ENCODE results near the gene GIT1.

Gene GIT1

GRCh38 chr17:29614349-29615047 is 25.1 kb upstream of the GIT1 start:
- FAIRE-seq (no peak), DNase-seq (ENCODE audit: insufficient read length) (no peak)
- TF ChIP-seq POLR2A (IDR thresholded peaks at IDR 0.05; ENCODE audit: low read depth, low read length) (no peak), TAF1 (IDR thresholded peaks at IDR 0.05; ENCODE audit: borderline replicate concordance, low read depth, low read length) (no peak), POLR2AphosphoS5 (IDR thresholded peaks at IDR 0.05; ENCODE audit: low read depth, low read length) (no peak)

DNA sequence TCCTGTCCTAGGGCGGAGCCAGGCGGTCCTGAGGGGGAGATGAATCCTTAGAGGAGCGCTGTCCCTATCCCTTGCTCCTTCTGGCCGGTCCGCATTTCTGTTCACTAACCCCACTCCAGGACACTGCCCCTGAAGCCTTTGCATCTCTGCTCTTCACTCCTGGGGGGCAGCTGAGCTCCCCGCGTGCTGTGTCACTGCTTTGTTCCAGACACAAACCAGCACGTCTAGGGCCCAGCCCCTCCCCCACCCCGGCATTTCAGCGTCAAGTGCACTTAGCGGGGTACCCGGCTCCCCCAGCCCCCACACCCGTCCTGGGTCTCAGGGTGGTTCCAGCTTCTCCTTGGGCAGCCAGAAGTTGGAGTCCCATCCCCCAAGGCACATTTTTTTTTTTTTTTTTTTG is 24.4 kb upstream of the GIT1 start:
- DNase-seq (ENCODE audit: insufficient read length) (no peak), FAIRE-seq (no peak)

DNA sequence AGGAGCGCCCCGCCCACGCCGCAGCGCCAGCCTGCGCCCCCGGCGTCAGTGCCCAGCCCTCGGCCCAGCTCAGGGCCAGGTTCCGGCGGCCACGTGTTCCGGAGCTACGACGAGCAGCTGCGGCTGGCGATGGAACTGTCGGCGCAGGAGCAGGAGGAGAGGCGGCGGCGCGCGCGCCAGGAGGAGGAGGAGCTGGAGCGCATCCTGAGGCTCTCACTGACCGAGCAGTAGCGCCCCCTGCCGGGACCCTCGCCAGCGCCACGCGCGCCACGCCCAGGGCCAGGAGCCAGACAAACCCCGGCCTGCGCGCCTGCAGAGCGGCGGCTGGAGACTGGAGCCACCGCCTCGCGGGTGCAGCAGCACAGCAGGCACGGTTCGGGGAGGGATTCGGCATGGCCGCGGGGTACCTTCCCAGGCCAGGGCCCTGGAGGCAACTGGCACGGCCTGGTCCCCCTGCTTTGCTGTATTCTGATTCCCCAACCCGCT is 23.9 kb upstream of the GIT1 start:
- DNase-seq (ENCODE audit: insufficient read length), result peak; percentile 72
- no peak for TF ChIP-seq TAF1 (IDR thresholded peaks at IDR 0.05; ENCODE audit: borderline replicate concordance, low read depth, low read length)
- TF ChIP-seq POLR2AphosphoS5 (IDR thresholded peaks at IDR 0.05; ENCODE audit: low read depth, low read length), result no peak
- no peak for TF ChIP-seq POLR2A (IDR thresholded peaks at IDR 0.05; ENCODE audit: low read depth, low read length)
- FAIRE-seq, result peak; percentile 90

More for the DNA sequence above, 24.4 kb upstream of the GIT1 start:
- no peak for TF ChIP-seq TAF1 (IDR thresholded peaks at IDR 0.05; ENCODE audit: borderline replicate concordance, low read depth, low read length)
- TF ChIP-seq POLR2A (IDR thresholded peaks at IDR 0.05; ENCODE audit: low read depth, low read length), result no peak
- no peak for TF ChIP-seq POLR2AphosphoS5 (IDR thresholded peaks at IDR 0.05; ENCODE audit: low read depth, low read length)

GRCh38 chr17:29612404-29613280 is 23.2 kb upstream of the GIT1 start:
- no peak for FAIRE-seq
- TF ChIP-seq POLR2AphosphoS5 (IDR thresholded peaks at IDR 0.05; ENCODE audit: low read depth, low read length) (no peak), TAF1 (IDR thresholded peaks at IDR 0.05; ENCODE audit: borderline replicate concordance, low read depth, low read length) (no peak), POLR2A (IDR thresholded peaks at IDR 0.05; ENCODE audit: low read depth, low read length) (no peak)
- no peak for DNase-seq (ENCODE audit: insufficient read length)

GRCh38 chr17:29612094-29612403 is 22.6 kb upstream of the GIT1 start:
- no peak for FAIRE-seq
- no peak for DNase-seq (ENCODE audit: insufficient read length)
- TF ChIP-seq TAF1 (IDR thresholded peaks at IDR 0.05; ENCODE audit: borderline replicate concordance, low read depth, low read length) (no peak), POLR2A (IDR thresholded peaks at IDR 0.05; ENCODE audit: low read depth, low read length) (no peak), POLR2AphosphoS5 (IDR thresholded peaks at IDR 0.05; ENCODE audit: low read depth, low read length) (no peak)

GRCh38 chr17:29611351-29612093 is 22.1 kb upstream of the GIT1 start:
- DNase-seq (ENCODE audit: insufficient read length) (no peak), FAIRE-seq (no peak)
- TF ChIP-seq POLR2AphosphoS5 (IDR thresholded peaks at IDR 0.05; ENCODE audit: low read depth, low read length), result no peak
- no peak for TF ChIP-seq POLR2A (IDR thresholded peaks at IDR 0.05; ENCODE audit: low read depth, low read length)
- TF ChIP-seq TAF1 (IDR thresholded peaks at IDR 0.05; ENCODE audit: borderline replicate concordance, low read depth, low read length), result no peak

DNA sequence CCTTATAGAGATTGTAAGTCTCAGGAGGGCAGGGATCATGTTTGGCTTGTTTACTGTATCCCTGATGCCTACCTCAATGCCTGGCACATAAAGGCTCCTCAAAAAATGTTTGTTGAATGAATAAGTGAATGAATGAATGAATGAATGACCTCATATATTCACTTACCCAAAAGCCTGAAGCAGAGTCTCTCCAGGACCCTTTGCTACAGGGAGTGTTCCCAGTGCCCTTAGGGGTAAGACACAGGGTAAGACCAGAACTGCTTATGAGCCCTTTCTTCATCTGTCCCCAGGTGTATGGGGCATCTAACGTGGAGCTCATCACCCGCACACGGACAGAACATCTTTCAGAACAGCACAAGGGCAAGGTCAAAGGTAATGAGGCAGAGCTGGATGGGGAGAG is 20.9 kb upstream of the GIT1 start:
- no peak for FAIRE-seq
- TF ChIP-seq POLR2A (IDR thresholded peaks at IDR 0.05; ENCODE audit: low read depth, low read length) (no peak), POLR2AphosphoS5 (IDR thresholded peaks at IDR 0.05; ENCODE audit: low read depth, low read length) (no peak), TAF1 (IDR thresholded peaks at IDR 0.05; ENCODE audit: borderline replicate concordance, low read depth, low read length) (no peak)
- no peak for DNase-seq (ENCODE audit: insufficient read length)

DNA sequence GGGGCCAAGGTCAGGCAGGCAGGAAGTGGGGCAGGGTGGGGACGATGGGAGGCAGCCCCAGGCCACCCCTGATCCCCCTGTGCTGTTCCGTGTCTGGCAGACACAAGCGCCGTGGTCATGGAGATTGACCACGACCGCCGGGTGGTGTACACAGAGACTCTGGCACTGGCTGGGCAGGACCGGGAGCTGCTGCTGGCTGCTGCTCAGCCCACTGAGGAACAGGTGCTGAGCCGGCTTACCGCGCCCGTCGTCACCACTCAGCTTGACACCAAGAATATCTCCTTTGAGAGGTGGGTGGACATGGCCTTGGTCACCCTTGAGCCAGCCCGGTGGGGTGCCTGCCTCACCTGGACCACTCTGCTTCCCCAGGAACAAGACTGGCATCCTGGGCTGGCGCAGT is 19.5 kb upstream of the GIT1 start:
- DNase-seq (ENCODE audit: insufficient read length) (no peak), FAIRE-seq (no peak)
- TF ChIP-seq POLR2A (IDR thresholded peaks at IDR 0.05; ENCODE audit: low read depth, low read length) (no peak), TAF1 (IDR thresholded peaks at IDR 0.05; ENCODE audit: borderline replicate concordance, low read depth, low read length) (no peak), POLR2AphosphoS5 (IDR thresholded peaks at IDR 0.05; ENCODE audit: low read depth, low read length) (no peak)

DNA sequence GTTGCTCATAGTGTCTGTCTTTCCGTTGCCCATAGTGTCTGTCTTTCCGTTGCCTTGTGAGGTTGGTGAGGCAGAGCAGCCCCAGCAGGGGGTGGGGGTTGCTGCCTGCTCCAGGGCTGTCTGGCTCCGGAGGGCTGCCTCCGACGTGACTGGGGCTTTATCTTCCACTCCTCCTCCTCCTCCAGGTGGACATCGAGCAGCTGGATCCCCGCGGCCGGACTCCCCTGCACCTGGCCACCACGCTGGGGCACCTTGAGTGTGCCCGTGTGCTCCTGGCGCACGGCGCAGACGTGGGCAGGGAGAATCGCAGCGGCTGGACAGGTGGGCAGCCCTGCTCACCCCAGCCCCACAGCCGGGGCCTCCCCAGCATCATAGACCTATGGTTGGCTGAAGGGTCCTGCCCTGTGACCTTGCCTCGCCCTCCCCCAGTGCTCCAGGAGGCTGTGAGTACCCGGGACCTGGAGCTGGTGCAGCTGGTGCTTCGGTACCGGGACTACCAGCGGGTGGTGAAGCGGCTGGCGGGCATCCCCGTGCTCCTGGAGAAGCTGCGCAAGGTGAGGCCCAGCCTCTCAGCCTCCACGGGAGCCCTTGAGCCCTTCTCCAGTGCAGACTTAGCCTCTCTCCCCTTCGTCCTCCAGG is 18.2 kb upstream of the GIT1 start:
- DNase-seq (ENCODE audit: insufficient read length) (no peak), FAIRE-seq (no peak)
- TF ChIP-seq TAF1 (IDR thresholded peaks at IDR 0.05; ENCODE audit: borderline replicate concordance, low read depth, low read length), result no peak
- no peak for TF ChIP-seq POLR2AphosphoS5 (IDR thresholded peaks at IDR 0.05; ENCODE audit: low read depth, low read length)

- DNase-seq (ENCODE audit: insufficient read length), result no peak
- FAIRE-seq, result no peak
- no peak for TF ChIP-seq POLR2A (IDR thresholded peaks at IDR 0.05; ENCODE audit: low read depth, low read length)
- TF ChIP-seq TAF1 (IDR thresholded peaks at IDR 0.05; ENCODE audit: borderline replicate concordance, low read depth, low read length), result no peak
- no peak for TF ChIP-seq POLR2AphosphoS5 (IDR thresholded peaks at IDR 0.05; ENCODE audit: low read depth, low read length)
Measured at GRCh38 chr17:29603109-29603674, 13.7 kb upstream of the GIT1 start.

Measured in GM12892 (cell line).